ENCODE results near the gene RERE.

- TF ChIP-seq CREB1 (CRISPR knock-in tag; IDR thresholded peaks at IDR 0.05; ENCODE audit: low read depth) (no peak), CTCF (conservative IDR thresholded peaks at IDR 0.05; ENCODE audit: low read depth in 2 of 2) (no peak), REST (IDR thresholded peaks at IDR 0.05; ENCODE audit: unreplicated experiment) (no peak), EZH2 (IDR thresholded peaks at IDR 0.05; ENCODE audit: low read depth, unreplicated experiment) (no peak), POLR2AphosphoS5 (IDR thresholded peaks at IDR 0.05; ENCODE audit: low read depth) (no peak), JUNB (IDR thresholded peaks at IDR 0.05; ENCODE audit: unreplicated experiment) (no peak)
Measured at GRCh38 chr1:8565802-8566201, 251.6 kb downstream of the RERE start.
